H9 (cell line): ENCODE measurements around the gene COL23A1. TPM values are rescaled to one million over a fixed set of nuclear protein-coding genes. Genes with fewer than 3 reads are reported as not detected.

ENCODE experiments used
- DNase-seq: peaks from one replicate; pipeline ENCODE4 v3.0.0-alpha.2; 2017
- H2AFZ ChIP-seq: one replicate; pipeline ENCODE4 v1.6.1; 2013; ENCODE audit warnings: mild to moderate bottlenecking, low read length, control low read depth, moderate library complexity
- H2AK5ac ChIP-seq: 2 replicates; pipeline ENCODE4 v1.6.1; 2013; ENCODE audit warnings: low read length, control low read depth, mixed read lengths; ENCODE audit not compliant: insufficient read length
- H2BK120ac ChIP-seq: one replicate; pipeline ENCODE4 v1.6.1; 2013; ENCODE audit warnings: low read depth, mild to moderate bottlenecking, low read length, control low read depth, inconsistent platforms; ENCODE audit not compliant: poor library complexity, severe bottlenecking
- H2BK12ac ChIP-seq: 2 replicates; pipeline ENCODE4 v1.6.1; 2013; ENCODE audit warnings: low read length, control low read depth, mixed read lengths, low read depth; ENCODE audit not compliant: insufficient read length
- H2BK15ac ChIP-seq: 2 replicates; pipeline ENCODE4 v1.6.1; 2013; ENCODE audit warnings: low read depth, low read length, control low read depth
- H2BK20ac ChIP-seq: one replicate; pipeline ENCODE4 v1.6.1; 2013; ENCODE audit warnings: low read depth, mild to moderate bottlenecking, low read length, control low read depth, inconsistent platforms; ENCODE audit not compliant: poor library complexity, severe bottlenecking
- H2BK5ac ChIP-seq: 2 replicates; pipeline ENCODE4 v1.6.1; 2013; ENCODE audit warnings: low read length, control low read depth, mixed read lengths; ENCODE audit not compliant: insufficient read length
- H3K14ac ChIP-seq: 2 replicates; pipeline ENCODE4 v1.6.1; 2013; ENCODE audit warnings: low read length, control low read depth; ENCODE audit not compliant: insufficient read depth
- H3K18ac ChIP-seq: 2 replicates; pipeline ENCODE4 v1.6.1; 2013; ENCODE audit warnings: low read depth, mild to moderate bottlenecking, mixed read lengths, low read length, control low read depth; ENCODE audit not compliant: insufficient read length
- H3K23ac ChIP-seq: 2 replicates; pipeline ENCODE4 v1.6.1; 2013; ENCODE audit warnings: low read length, control low read depth, mixed read lengths, low read depth; ENCODE audit not compliant: insufficient read length
- H3K23me2 ChIP-seq: 2 replicates; pipeline ENCODE4 v1.6.1; 2013; ENCODE audit warnings: low read depth, mild to moderate bottlenecking, mixed read lengths, low read length, control low read depth; ENCODE audit not compliant: insufficient read length, poor library complexity, severe bottlenecking
- H3K27ac ChIP-seq: 2 replicates; pipeline ENCODE4 v1.5.1; 2013; ENCODE audit warnings: low read length, control low read depth, mixed read lengths, low read depth; ENCODE audit not compliant: insufficient read length
- H3K27me3 ChIP-seq: 2 replicates; pipeline ENCODE4 v1.6.1; 2013; ENCODE audit warnings: low read length, control low read depth, inconsistent platforms; ENCODE audit not compliant: insufficient read depth
- H3K4ac ChIP-seq: 2 replicates; pipeline ENCODE4 v1.6.1; 2013; ENCODE audit warnings: low read depth, mild to moderate bottlenecking, control low read depth, inconsistent platforms, low read length, moderate library complexity
- H3K4me1 ChIP-seq: 2 replicates; pipeline ENCODE4 v1.6.1; 2013; ENCODE audit warnings: low read length, control low read depth, inconsistent platforms; ENCODE audit not compliant: insufficient read depth
- H3K4me2 ChIP-seq: 2 replicates; pipeline ENCODE4 v1.6.1; 2013; ENCODE audit warnings: low read length, control low read depth, mixed read lengths; ENCODE audit not compliant: insufficient read length, insufficient read depth
- H3K56ac ChIP-seq: 2 replicates; pipeline ENCODE4 v1.6.1; 2013; ENCODE audit warnings: low read depth, mild to moderate bottlenecking, mixed read lengths, low read length, control low read depth; ENCODE audit not compliant: insufficient read length
- H3K79me1 ChIP-seq: 2 replicates; pipeline ENCODE4 v1.6.1; 2013; ENCODE audit warnings: low read depth, mild to moderate bottlenecking, moderate library complexity, low read length, control low read depth, inconsistent platforms; ENCODE audit not compliant: insufficient read depth, poor library complexity, severe bottlenecking
- H3K79me2 ChIP-seq: 2 replicates; pipeline ENCODE4 v1.6.1; 2013; ENCODE audit warnings: low read length, control low read depth, inconsistent platforms; ENCODE audit not compliant: insufficient read depth
- H3K9ac ChIP-seq: 2 replicates; pipeline ENCODE4 v1.6.1; 2013; ENCODE audit warnings: low read length, control low read depth, mixed read lengths; ENCODE audit not compliant: insufficient read length; ENCODE audit errors: extremely low read depth
- H3K9me3 ChIP-seq: one replicate; pipeline ENCODE4 v1.6.1; 2013; ENCODE audit warnings: low read depth, low read length, inconsistent platforms; ENCODE audit not compliant: control insufficient read depth
- H3T11ph ChIP-seq: one replicate; pipeline ENCODE4 v1.6.1; 2013; ENCODE audit warnings: mild to moderate bottlenecking, low read length, control low read depth, inconsistent platforms
- H4K20me1 ChIP-seq: one replicate; pipeline ENCODE4 v1.6.1; 2013; ENCODE audit not compliant: control insufficient read depth, insufficient read length, insufficient read depth
- H4K5ac ChIP-seq: 2 replicates; pipeline ENCODE4 v1.6.1; 2013; ENCODE audit warnings: low read depth, mild to moderate bottlenecking, mixed read lengths, low read length, control low read depth; ENCODE audit not compliant: insufficient read length
- H4K8ac ChIP-seq: replicated peaks from 2 replicates; pipeline ENCODE4 v1.6.1; 2013; ENCODE audit warnings: low read length, control low read depth, mixed read lengths, low read depth; ENCODE audit not compliant: insufficient read length
- H4K91ac ChIP-seq: 2 replicates; pipeline ENCODE4 v1.6.1; 2013; ENCODE audit warnings: low read depth, mild to moderate bottlenecking, moderate library complexity, mixed read lengths, low read length, control low read depth; ENCODE audit not compliant: insufficient read length
- H3K27ac Mint-ChIP-seq, 3 experiments: 2 replicates in 2 of 3; 3 replicates in 1 of 3; pipeline ENCODE4 v1.8.0; 2020 to 2021; ENCODE audit warnings: mixed read lengths in 3 of 3, mild to moderate bottlenecking in 1 of 3, moderate library complexity in 1 of 3
- H3K27me3 Mint-ChIP-seq: 2 replicates; pipeline ENCODE4 v1.8.0; 2021; ENCODE audit warnings: low read depth, mild to moderate bottlenecking, moderate library complexity, mixed read lengths
- H3K36me3 Mint-ChIP-seq, 3 experiments: 2 replicates in 2 of 3; 3 replicates in 1 of 3; pipeline ENCODE4 v1.8.0; 2020 to 2021; ENCODE audit warnings: low read depth in 3 of 3, mixed read lengths in 3 of 3; ENCODE audit not compliant: insufficient read depth in 1 of 3
- H3K4me1 Mint-ChIP-seq, 2 experiments: 2 replicates each; pipeline ENCODE4 v1.8.0; 2020; ENCODE audit warnings: mixed read lengths in 2 of 2
- H3K4me3 Mint-ChIP-seq, 2 experiments: 2 replicates in 1 of 2; 3 replicates in 1 of 2; pipeline ENCODE4 v1.8.0; 2020 to 2021; ENCODE audit warnings: mild to moderate bottlenecking in 2 of 2, mixed read lengths in 2 of 2, moderate library complexity in 1 of 2
- H3K9me3 Mint-ChIP-seq, 2 experiments: 2 replicates in 1 of 2; 3 replicates in 1 of 2; pipeline ENCODE4 v1.8.0; 2020; ENCODE audit warnings: mild to moderate bottlenecking in 2 of 2, mixed read lengths in 2 of 2, moderate library complexity in 1 of 2
- CTCF ChIP-seq: fragments of 200-600 bp; sonication (generic); conservative IDR thresholded peaks from 3 replicates; pipeline ENCODE4 v1.8.0; 2021; ENCODE audit warnings: antibody characterized with exemption, mild to moderate bottlenecking
- WGBS: extraction: QIAGEN DNeasy Blood & Tissue Kit; methylation state at CpG from one replicate; pipeline ENCODE4 v1.1.7; 2013; ENCODE audit warnings: missing lambda C conversion rate, low lambda C conversion rate, mixed read lengths; ENCODE audit not compliant: insufficient read length; ENCODE audit errors: extremely low coverage; 5-methylcytosine and 5-hydroxymethylcytosine counted together
- total RNA-seq: library from RNA; stranded (reverse); gene quantifications from 2 replicates; pipeline ENCODE4 v1.2.1, GENCODE V29; 2021

The COL23A1 gene
- total RNA-seq, 1 experiment from 2014 or later: 2.6 TPM

DNA sequence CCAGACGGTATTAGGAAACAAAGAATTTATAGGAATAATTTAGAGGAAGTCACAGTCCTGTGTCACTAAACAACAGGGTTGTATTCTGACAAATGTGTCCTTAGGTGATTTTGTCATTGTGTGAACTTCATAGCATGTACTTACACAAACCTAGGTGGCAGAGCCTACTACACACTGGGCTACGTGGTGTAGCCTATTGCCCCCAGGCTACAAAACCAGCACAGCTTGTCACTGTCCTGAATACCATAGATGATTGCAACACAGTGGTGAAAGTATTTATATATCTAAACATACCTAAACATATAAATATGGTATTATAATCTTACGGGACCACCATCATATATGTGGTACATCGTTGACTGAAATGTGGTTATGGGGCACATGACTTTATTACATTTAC, 69.3 kb downstream of the COL23A1 start:
- peaks cover 17% of the 10 kb centered on the region for H3K9me3 ChIP-seq

More for the DNA sequence above, 69.3 kb downstream of the COL23A1 start:
- TF ChIP-seq CTCF: no peak
- H3K4me3 Mint-ChIP-seq: no peak overlapping the region
- Histone ChIP-seq H3K14ac (no peak overlapping the region), H4K5ac (no peak overlapping the region), H3K79me1 (no peaks in the 10 kb centered on the region), H3K4me1 (no peaks in the 10 kb centered on the region), H2AK5ac (no peak overlapping the region), H3K27ac (no peak overlapping the region), H3T11ph (no peak overlapping the region), H4K91ac (no peak overlapping the region), H3K27me3 (no peaks in the 10 kb centered on the region), H2BK12ac (no peak overlapping the region), H4K20me1 (no peaks in the 10 kb centered on the region), H4K8ac (no peak overlapping the region), H2BK20ac (no peak overlapping the region), H3K4me2 (no peak overlapping the region), H3K56ac (no peak overlapping the region), H3K23ac (no peak overlapping the region), H3K9ac (no peak overlapping the region), H2BK15ac (no peak overlapping the region), H2BK120ac (no peak overlapping the region), H3K79me2 (no peaks in the 10 kb centered on the region), H3K18ac (no peak overlapping the region), H2AFZ (no peak overlapping the region), H2BK5ac (no peak overlapping the region), H3K4ac (no peak overlapping the region), H3K23me2 (no peaks in the 10 kb centered on the region)
- no peak for DNase-seq
- H3K27ac Mint-ChIP-seq: no peak overlapping the region
- H3K36me3 Mint-ChIP-seq: peaks cover 10 to 11% (median 10%) of the 10 kb centered on the region in 3 experiments
- H3K27me3 Mint-ChIP-seq: no peaks in the 10 kb centered on the region; the same call in 1 of the 2 replicates
- no CpG with 5 or more reads among the region's 4 CpGs for WGBS
- H3K9me3 Mint-ChIP-seq: peaks cover 9 to 19% of the 10 kb centered on the region in 2 experiments
- peaks cover 2% of the 10 kb centered on the region in 2 experiments; a peak in 3 of 4 replicates for H3K4me1 Mint-ChIP-seq
